ENCODE measurements around the gene RYR1.

GRCh38 chr19:38537071-38537936, 103.8 kb downstream of the RYR1 start:
- no peak for TF ChIP-seq POLR2AphosphoS5 (IDR thresholded peaks at IDR 0.05; ENCODE audit: low read depth, low read length)
- TF ChIP-seq POLR2A (IDR thresholded peaks at IDR 0.05; ENCODE audit: low read depth, low read length), result no peak

Measured in GM12892 (cell line).